GM21381 (cell line): ENCODE data around the gene SPACA9.

ENCODE experiments used
- ATAC-seq: cut with Tn5 transposase; IDR thresholded peaks from one replicate; pipeline ENCODE4 v1.9.1; 2021; ENCODE audit warnings: mild to moderate bottlenecking, moderate library complexity; ENCODE audit not compliant: unreplicated experiment

Gene SPACA9

DNA sequence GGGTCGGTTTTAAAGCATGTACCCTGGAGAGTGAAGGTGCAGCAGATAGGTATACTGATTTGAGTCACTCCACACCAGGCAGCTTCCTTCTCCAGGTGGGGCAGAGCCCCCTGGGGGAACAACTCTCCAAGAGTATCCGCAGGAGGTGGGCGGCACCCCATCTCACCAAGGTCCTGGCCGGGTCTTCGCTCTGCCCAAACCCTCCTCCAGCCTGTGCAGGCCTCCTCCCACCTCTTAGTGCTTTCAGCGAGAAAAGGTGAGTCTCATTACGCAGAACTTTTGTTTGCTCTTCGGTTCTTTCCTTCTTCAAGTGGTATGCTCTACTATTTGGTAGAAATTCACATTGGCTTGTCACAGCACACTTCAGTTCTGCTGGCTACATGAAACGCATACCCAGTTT is 13.7 kb downstream of the SPACA9 start:
- no peak for ATAC-seq

GRCh38 chr9:132894346-132894745 is 15.6 kb downstream of the SPACA9 start:
- ATAC-seq = no peak

- ATAC-seq = no peak
Measured at GRCh38 chr9:132894862-132895835, 16.5 kb downstream of the SPACA9 start.

GRCh38 chr9:132896264-132896663 is 17.6 kb downstream of the SPACA9 start:
- ATAC-seq = no peak

DNA sequence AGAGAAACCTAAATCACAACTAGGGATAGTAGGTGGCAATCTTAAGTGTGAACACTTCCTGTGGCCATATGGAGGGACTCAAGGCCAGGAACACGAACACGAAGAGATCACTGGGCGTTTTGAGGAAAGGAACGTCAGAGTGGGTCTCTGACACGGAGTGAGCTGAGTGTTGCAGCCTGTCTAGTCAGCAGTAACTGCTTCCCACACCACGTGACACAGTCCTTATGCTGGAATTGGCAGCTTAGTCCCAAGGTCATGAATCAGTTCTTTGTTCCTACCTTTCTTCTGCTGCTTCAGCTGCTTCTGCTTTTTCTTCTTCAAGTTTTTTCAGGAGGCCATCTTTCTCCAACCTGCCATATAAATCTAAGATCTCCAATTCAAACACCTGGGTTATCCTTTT is 18.2 kb downstream of the SPACA9 start:
- ATAC-seq = no peak

DNA sequence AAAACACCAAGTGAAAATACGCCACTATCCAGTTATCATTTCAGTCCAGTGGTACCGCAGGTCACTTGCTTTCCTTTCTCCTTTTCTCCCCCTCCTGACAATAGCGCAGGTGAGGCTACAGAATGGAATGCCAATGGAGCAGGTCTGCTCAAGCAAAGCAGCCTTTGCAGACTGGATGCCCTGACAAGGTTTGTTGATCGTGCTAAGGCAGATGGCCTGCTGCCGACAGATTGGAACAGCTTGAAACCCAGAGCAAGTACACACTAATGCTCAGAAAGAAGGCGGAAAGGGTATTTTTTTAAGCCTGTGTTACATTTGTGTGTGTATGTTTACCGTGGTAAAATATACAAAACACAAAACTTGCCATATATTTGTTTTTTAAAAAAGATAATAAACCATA is 19.4 kb downstream of the SPACA9 start:
- ATAC-seq = no peak

DNA sequence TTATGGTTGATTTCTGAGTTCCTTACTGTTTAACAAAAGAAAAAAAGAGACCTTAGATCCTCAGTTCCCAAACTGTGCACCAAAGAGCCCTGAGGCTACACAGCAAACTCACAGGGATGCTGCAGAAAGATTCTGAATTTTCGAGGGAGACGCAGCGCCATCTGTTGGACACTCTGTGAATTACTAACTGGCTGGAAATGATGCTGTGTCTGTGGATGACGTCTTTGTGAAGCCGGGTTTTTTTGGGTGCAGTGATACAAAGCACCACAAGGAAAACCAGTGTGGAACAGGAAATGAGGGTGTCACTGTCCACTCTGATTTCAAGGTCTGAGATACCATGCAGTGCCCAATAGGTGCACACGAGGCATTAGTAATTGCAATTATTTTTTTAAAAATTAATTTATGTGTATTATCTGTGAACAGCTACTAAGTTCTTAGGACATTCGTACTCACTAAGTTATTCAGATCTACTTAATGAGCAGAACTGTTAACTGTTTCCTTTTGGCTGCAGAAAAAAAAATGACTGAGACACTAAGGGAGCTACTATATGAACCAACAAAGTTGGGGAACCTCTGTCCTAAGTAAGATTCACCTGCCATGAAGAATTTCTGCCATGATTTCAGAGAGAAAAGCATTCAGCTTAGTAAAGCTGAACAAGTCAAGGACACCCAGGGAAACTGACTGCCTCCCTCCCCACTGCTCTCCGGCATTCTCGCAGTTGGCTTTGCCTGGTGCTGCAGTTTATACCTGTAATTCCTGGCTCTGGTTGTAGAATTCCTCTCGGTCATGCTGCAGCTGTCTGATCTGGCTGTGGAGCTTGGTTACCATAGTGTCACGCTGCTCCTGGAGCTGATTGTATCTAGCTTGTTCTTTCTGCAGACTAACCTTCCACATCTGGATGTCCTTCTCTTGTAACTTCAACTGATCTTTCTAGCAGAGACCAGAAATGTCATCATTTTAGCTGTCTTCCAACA is 23.4 kb downstream of the SPACA9 start:
- ATAC-seq = no peak

DNA sequence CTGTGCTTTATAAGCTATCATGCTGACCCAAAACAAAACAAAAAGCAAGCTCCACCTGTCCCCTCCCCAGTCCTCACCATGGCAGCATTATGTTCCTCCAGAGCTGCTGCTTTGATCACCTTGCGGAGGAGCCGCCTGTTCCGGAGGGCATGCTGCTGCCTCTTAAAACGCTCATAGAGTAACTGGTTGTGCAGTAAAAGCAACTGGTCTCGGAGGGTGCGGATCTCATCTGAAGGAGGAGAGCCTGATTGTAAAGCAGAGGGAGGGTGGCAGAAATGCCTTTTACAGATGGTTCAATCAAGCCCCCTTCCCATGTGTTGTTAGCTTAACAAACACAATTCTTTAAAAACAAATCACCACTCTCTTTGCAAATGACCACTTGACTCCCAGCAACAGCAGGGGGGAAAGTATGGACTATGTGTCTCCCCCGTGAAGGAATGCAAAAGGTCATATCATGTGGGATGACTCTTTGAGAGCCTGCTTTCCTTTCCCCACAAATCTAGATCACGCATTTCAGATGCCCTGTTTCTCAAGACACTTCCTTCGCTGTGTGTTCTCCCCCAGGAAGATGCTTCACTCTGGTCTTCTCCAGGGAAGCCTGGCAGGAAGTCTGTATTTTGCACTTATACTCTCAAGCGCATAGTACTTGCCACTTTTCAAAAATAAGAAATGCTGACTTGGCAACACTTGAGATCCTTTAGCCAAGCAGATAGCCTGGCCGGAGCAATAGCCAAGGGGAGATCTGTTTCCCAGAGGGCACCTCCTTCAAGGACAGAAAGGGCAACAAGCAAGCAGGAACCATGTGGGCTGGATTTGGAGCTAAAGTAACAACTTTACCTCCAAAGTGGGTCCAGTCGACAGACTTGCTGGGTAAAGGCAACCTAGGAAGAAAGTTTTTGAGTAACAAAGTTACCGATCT is 25.1 kb downstream of the SPACA9 start:
- ATAC-seq = no peak

- no peak for ATAC-seq
Measured at GRCh38 chr9:132905726-132906125, 27.0 kb downstream of the SPACA9 start.

- no peak for ATAC-seq
Measured at GRCh38 chr9:132908635-132909034, 29.9 kb downstream of the SPACA9 start.

GRCh38 chr9:132909311-132909710 is 30.6 kb downstream of the SPACA9 start:
- ATAC-seq = no peak

DNA sequence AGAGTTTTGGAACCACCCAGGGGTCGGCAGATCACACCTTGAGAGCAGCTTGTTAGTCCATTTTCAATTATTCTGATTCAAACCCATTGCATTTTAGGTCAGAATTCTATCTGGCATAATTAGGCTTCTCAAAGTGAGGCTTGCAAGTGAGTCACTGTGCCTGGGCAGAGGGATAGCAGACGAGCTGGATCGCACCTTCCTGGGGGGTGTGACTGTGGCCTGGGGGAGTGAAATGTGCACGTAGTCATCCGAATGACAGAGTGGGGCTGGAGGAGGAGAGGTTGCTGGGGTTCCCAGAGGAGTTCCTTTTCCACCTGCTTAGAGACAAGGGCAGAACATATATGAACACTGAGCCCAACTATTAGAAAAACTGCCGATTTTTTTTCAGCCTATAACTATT is 31.7 kb downstream of the SPACA9 start:
- ATAC-seq = no peak

GRCh38 chr9:132912131-132912530 is 33.4 kb downstream of the SPACA9 start:
- no peak for ATAC-seq

DNA sequence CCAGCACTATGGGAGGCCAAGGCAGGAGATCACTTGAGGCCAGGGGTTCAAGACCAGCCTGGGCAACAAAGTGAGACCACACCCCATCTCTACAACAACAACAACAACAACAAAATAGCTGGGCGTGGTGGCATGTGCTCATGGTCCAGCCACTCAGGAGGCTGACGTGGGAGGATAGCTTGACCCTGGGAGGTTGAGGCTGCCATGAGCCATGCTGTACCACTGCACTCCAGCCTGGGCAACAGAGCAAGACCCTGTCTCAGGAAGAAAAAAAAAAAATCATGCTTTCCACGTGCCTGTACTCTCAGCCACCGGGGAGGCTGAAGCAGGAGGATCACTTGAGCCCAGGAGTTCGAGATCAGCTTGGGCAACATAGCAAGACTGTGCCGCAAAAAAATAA is 36.2 kb downstream of the SPACA9 start:
- no peak for ATAC-seq

DNA sequence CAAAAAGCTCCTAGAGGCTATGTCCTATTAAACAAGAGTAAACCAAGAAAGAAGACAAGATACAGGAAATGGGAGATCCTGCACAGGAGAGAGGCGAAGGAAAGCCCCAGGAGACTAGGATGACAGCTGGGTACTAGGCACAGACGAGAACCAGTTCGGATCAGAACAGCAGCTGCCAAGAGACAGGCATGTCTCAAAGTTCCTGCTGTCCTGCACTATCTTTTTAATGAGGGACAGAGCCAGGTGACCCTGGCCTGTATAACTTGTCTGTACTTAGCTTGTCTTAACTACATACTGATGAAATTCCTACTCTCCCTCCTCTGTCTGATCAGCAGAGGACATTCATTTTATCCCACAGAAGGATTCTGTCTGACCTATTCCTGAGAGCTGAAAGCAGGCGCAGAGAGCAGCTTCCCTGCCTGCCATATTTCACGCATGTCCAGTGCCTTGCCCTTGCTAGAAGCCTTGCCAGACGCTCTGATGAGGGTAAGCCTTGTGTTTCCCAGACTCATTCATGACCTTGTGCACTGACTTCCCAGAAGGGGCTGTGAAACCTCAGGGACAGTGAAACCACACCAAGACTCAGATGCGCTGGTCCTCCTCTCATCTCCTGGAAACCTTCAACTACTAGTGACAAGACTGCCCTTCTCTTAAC is 41.0 kb downstream of the SPACA9 start:
- no peak for ATAC-seq

DNA sequence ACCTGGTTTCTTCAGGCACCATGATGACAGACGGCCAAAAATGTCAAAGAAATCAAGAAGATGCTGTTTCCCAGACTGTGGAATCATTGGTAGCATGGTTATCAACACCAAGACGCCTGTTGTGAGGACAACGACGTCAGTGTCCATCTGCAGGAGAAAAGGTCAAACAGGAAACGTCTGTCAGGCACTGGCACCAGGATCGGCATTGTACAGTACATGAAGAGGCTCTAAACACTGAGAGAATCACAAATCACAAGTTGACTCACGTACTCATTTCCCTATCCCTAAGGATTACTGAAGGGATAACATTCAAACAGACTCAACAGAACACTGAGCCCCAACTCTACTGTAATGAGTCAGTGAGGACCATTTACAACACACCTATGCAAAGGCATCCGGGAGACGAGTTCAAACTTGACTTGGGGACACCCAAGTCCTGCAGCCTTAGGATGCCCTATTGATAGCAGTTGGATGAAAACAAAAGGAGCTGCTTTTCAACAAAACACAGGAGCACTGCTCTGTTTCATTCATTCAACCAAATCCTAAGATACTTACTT is 44.7 kb downstream of the SPACA9 start:
- ATAC-seq = no peak

DNA sequence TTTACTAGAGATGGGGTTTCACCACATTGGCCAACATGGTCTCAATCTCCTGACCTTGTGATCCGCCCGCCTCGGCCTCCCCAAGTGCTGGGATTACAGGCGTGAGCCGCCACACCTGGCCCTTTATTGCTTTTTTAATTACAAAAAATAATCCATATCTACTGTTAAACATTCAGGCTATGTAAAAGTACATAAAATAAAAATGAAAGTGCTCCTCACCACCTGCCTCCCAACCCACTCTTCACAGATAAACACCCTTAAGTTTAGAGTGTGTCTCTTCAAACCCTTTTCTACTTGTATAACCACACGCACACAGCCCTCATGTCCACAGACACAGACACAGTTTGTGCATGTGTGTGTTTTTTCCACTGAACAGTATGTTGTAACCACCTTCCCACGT is 49.0 kb downstream of the SPACA9 start:
- no peak for ATAC-seq

DNA sequence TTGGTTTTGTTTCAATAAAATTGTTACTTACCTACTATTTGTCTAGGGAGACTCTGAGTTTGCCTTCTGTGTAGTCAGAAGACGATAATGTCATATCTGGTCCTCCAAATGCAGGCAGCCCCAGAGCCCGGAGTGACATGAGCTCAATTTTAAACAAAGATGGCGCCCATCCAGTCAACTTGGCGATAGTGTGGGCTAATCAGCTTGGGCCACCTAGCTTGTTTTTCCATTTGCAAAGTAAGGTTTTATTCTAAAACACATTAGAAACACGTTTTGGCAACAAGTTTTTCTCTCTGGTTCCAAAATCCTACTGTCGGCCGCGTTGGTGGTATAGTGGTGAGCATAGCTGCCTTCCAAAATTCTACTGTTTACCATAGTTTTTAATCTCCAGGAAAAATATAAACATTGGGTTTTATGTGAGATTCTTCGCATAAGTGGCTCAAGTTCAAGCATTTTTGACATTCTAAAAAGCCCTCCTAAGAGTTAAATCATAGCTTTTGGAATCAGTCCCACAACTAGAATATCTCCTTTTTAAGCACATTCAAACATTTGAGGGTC is 52.6 kb downstream of the SPACA9 start:
- ATAC-seq = no peak

- no peak for ATAC-seq
Measured at GRCh38 chr9:132935026-132935425, 56.3 kb downstream of the SPACA9 start.
